Medulla oblongata (tissue), 1 donor: ENCODE data around the gene TRIM10.
A peak's percentile ranks its signal among the peaks of the same experiment; 100 is the strongest.
"Not testable (repeated sequence)": the region's sequence is repeated elsewhere in the genome, so short reads cannot be mapped to it uniquely, and the experiment has no call there.

Experiments
- DNase-seq: peaks from one replicate; pipeline ENCODE4 v3.0.0-alpha.2; 2015; ENCODE audit errors: extremely low spot score

Gene TRIM10

DNA sequence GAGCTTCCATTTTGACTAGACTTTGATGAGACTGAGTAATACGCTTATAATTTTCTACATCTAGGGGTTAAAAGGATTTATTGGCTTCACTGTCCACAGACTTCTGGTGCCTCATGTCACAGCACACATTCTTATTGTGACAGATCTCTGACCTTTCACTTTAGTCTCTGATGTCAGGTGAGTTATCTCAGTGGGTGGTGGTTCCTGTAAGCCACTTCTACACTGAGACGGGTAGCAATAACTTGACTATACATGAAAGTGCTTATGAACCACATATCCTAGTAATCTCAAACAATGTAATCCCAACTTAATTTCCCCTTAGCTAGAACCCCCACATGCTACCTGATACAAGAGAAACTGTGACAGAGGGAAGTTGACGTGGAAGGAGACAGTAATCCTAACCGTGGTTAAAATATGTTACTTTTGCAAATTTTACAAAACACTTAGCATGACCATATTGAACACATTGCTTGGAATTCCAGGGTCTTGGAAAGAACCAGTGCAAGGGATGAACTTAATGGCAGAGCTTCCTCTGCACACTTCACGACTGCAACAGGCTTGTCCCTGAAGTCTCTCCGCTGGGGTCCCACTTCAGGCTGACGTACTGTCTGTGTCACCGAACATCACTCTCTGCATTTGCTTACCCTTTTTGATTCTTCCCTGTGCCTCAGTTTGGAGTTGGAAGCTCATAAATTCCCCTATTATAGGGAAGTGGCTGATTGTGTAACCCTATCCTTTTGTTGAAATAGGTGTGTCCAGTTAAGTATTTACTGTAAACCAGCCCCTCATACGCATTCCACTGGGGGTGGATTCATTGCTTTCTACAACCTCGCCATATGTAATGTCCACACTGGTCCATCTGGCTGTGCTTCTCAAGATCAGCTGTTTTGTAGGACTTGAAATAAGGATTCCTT, 31.5 kb downstream of the TRIM10 start:
- no peak for DNase-seq

DNA sequence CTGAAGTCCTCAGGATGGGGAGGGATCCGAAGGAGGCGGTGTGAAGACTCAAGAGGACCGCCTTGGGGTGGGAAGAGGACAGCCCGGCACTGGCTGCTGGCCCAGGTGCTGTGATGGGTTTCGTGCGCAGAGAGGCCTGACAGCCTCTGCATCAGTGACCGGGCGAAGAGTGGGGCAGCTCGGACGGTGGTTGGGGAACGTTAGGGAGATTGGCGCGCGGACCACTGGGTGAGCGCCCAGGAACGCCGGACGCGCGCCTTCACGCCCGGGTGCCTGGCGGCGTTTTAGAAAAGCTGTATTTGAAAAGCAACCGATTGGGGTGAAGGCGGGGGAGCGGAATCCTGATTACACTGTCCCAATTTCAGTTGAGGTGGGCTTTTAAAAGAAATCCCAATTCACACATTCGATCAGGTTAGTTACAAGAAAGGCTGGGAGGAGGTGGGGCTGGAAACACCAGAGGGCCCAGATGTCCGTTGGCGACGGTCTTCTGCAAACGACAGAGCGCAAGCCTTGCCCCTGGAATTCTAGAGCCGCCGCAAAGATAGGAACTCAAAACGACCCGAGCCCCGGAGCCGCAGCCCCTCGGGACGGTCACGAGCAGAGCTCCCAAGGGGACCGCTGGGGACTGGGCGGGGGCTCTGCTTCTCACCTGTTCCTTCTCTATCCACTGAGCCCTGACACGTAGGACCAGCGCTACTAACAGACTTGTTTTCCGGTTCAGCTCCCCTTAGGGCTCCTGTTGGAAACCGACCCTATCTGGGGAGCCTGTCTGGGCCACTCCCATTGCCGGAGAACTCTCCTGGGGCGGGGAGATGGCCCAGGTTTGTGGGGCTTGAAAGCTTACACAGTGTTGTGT, 33.5 kb downstream of the TRIM10 start:
- DNase-seq, result no peak

DNA sequence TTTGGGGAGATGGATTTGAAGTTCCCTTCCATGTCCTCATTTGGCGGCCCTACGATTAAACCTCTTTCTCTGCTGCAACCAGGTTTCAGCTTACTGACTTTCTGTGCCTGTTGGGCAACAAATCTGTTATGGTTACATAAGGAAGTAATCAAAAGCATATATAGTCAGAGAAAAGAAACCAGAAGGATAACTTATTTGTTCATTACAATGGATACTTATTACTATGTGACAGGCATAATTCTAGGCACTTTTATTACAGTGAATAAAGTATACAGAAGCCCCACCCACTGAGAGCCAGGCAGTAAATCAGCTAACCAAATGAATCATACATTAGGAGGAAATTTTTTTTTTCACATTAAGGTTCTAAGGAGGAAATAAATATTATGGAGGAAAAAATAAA, 38.5 kb downstream of the TRIM10 start:
- no peak for DNase-seq

DNA sequence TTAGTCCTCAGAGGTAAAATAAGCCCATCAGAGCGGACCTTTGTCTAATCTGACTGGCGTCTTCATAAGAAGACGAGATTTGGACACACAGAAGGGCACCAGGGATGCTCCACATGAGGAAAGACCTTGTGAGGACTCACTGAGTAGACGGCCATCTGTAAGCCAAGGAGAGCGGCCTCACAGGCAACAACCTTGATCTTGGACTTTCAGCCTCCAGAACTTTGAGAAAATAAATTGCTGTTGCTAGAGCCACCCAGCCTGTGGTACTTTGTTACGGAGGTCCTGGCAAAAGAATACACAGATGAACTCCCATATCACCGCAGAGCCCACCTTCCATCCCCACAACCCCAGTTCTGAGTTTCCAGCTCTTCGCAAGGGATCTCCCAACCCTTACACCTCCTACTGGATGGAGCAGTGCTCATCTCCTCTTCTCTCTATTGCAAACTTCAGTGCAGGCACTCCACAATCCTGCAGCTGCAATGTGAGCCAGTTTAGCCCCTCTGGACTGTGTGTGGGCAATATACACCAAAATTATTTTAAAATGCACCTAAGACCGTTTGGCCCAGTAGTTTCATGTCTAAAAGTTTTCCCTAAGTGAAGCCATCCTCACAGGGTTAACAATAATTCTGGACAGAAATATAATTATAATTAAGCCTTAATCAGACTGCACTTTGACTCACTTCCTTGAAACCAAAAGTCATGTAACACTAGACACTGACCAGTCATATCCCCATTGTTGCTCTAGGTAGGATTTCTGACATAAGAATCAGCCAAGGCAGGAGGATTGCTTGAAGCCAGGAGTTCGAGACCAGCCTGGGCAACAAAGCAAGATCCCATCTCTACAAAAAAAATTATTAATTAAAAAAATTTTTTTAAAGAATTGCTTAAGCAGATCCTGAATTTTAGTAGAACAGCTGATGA, 39.3 kb downstream of the TRIM10 start:
- no peak for DNase-seq

DNA sequence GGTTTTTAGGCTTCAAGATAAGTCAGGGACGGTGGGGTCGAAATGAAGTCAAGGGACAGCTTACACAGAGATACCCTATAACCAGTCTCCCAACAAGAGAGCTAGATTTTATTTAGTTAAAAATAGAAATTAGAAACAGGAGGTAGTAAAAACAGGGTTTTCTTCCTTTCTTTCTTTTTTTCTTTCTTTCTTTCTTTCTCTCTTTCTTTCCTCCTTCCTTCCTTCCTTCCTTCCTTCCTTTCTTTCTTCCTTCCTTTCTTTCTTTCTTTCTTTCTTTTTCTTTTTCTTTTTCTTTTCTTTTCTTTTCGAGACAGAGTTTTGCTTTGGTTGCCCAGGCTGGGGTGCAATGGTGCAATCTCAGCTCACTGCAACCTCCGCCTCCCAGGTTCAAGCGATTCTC, 42.3 kb downstream of the TRIM10 start:
- DNase-seq, result not testable (repeated sequence)

DNA sequence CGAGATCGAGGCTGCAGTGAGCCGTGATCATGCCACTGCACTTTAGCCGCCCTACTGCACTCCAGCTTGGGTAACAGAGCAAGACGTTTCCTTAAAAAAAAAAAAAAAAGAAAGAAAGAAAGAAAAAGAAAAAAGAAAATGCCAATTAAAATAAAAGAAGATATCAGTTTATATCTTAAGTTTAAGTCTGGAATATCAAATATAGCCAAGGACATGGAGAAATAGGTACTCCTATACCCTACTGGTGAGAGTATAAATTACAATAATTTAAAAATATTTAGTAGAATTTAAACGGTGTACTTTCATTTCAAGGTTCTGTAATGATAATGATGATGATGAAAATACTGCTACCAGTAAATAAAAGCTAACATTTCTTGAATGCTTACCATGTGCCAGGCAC, 44.3 kb downstream of the TRIM10 start:
- no peak for DNase-seq

DNA sequence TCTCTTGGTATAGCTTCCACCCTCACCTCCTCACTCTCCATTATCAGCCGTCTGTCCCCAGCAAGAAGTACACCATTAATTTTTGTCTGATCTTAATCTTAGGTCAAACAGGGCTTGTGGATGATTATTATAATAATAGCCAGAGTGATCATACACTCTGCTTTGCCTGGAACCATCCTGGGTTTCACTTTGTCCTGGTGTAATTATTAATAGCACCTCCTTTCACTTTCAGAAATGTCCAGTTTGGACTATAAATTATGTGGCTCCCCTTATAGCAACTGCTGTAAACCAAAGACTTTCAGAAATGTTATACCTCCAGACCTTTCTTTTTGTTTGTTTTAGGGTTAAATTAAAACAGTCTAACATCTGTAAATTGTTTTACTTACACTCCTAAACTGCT, 47.2 kb downstream of the TRIM10 start:
- no peak for DNase-seq

DNA sequence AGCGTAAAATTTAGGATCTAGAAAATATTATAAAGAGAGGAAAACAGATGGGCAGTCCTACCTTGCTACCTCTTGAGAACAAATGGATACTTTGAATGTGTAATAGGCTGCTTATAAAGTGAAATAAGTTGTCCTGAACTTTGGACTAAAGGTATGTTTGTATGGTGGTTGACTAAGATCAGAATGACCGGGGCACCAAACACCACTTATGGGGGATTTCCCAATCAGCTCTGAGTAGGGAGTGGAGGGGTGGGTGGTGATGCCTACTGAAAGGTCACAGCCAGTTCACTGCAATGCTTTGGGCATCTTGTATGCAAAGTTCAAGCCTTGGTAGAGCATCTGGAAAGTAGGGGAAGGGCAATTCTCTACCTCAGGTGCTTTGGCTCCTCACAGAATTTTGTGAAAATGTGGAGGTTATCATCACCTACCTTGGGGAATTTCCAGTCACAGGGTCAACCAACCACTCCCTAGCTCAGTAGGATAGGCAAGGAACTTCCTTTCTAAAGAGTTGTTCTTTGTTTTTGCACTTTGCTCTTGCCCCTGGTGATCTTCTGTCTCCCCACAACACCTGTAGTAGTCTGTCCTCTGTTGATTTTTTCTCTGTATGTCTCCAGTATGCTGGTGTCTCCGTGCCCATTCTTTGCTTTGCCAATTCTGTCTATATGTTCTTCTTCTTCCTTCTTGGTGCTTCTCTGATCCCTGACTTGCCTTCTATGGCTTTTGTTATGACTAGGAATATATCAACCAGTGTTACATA, 47.8 kb downstream of the TRIM10 start, which contains the start of gene TRIM31:
Gene TRIM31, minus strand, starts transcription at position 88 of the 757 bp plus-strand sequence. CDS start 285 bp downstream, outside the sequence.
- DNase-seq, result no peak

DNA sequence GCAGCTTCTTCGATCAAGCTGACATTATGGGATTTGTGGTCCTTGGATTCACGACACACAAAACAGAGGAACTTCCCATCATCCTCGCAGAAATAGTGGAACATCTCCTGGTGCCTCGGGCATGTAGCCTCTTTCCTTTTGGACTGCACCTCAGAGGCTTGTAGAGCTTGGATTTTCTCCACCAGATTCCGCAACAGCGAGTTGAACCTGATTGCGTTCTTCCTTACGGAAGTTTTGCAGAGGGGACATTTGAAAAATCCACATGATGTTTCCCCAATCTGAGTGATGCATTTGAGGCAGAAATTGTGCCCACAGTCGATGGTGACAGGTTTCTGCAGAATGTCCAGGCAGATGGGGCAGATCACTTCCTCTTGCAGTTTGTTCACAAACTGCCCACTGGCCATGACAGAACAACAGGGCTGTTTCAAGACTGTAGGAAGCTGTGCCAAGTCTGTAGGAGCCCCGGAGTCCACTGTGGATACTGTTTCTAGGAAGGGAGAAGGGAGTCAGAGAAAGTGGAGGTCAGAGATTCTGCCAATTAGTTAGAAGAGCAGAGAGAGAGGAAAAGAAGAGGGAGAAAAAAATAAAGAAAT, 48.5 kb downstream of the TRIM10 start:
- no peak for DNase-seq

DNA sequence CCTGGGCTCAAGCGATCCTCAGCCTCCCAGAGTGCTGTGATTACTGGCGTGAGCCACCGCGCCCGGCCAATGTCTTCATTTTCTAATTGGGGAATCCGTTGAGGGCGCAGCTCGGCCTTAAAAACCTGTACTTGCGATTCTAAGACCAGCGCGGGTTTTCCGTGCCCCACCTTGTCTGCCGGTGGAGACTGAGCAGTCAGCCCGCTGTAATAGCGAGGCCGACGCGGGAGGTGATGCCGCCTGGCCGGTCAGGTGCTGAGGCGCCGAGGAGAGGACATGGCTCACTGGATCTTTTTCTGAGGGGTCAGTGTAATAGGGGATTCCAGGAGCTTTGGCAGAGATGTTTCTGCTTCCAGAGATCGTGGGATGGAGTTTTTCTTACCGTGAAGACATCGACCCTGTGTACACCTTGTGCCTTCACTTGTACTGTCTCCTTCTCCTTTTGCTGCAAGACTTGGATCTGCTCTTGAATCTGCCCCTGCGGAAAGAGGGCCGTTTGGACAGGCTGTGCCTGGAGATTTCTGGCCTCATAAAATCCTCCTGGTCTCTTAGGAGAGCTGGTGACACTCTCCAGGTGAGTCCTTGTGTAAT, 49.6 kb downstream of the TRIM10 start:
- DNase-seq, result no peak

DNA sequence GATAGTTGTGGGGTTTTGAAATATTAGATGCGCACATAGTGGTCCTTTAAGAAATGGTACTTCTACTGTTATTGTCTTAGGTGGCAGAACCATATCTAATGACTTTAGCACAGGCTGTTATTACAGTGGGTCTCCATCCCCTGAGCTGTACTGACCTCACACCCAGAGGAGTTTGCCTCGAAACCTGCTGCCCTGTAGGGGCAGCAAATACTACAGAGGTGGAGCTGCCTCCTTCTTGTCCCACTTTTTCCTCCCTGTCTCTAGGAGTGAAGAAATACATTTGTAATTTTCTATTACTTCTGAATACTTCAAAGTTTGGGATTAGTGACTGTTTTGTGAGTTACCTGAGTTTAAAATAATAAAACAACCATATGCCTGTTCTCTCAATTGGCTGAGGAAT, 56.4 kb downstream of the TRIM10 start:
- no peak for DNase-seq

DNA sequence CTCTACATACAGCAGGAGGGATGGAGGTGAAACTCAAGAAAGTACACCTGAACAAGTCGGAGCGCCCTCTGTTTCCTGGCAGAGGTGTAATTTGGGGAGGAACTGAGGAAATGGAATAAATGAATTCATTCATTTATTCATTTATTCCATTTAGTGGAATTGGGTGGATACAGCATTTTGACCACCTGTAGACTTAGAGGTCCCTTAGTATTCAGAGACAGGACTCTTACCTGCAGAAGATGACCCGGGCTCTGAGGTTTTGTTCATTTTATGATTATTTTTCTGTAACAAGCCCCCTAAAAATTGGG, 57.2 kb downstream of the TRIM10 start:
- DNase-seq, result no peak

DNA sequence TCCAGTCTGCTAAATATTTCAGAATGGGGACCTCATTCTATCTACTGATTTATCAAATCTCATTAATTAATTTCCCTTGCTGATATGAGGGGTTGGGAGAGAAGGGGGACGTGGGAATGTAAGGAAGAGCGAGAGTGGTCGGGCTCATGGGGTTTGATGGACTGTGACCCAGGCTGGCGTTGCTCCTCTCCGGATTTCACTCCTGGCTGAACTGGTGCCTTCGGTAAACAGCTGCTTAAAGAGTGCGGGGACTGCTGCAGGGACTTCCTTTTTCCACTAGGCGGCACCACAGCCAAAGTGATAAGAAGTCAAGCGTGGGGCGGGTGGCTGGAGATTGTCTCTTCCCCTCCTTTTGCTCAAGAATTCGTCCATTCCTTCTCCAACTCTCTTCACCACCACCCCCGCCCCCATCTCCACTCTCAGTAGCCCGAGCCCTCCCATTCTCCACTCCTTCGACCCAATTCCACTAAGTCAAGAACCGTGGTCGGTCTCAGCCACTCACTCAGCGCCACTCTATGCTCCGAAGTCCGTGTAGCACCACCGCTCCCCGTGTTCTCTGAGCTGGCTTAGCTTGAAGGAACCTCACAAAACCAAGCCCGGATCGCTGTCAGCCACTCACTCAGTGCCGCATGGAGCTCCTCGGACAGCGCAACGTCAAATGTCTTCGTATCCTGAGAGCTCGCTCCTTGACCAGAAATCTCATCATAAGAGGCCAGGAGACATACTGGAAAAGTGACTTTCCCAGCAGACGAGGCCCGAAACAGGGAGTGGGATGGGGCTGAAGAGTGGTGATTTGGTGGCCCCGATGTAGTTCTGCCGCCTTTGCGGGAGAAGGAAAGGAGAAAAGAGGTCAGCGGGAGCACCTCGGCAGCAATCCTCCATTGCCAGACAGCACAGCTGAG, 57.8 kb downstream of the TRIM10 start:
- peak; percentile 96 for DNase-seq

DNA sequence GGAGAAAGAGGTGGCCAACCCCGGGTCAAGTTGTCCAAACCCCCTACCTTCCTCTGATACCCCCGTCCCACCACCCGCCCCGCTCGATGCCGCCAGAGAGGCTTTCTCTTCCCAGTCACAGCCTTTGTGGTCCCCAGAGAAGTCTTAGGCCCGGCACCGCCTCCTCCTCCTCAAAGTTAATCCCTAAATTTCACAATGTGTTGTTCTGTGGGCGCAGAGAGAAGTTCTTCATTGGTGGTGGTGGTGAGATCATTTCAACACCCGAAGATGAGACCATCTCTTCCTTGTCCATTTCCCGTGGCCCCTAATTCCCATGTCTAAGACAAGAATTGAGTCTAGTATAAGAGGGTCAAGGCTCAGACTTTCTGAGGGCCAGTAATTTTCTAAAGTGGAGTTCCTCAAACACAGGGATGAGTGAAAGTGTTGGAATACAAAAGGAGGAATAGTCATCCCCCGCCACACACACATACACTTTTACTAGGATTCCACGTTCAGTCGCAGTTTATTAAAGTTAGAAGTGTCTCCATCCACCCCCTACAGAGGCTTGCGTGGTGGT, 58.5 kb downstream of the TRIM10 start:
- peak; percentile 7 for DNase-seq
